Mesothelial cell of epicardium (in vitro differentiated cells): Measurements from ENCODE around the gene CDKN1A. TPM values are rescaled to one million over a fixed set of nuclear protein-coding genes. Genes with fewer than 3 reads are reported as not detected.

Source experiments
- DNase-seq, 2 experiments: peaks; one replicate each; pipeline ENCODE4 v3.0.0; 2021; ENCODE audit warnings: low spot score in 2 of 2; ENCODE audit not compliant: unreplicated experiment in 2 of 2
- H3K27ac Mint-ChIP-seq: 2 replicates; pipeline ENCODE4 v1.8.0; 2021; ENCODE audit warnings: mixed read lengths
- H3K27me3 Mint-ChIP-seq: 2 replicates; pipeline ENCODE4 v1.8.0; 2021; ENCODE audit warnings: low read depth, mixed read lengths
- H3K36me3 Mint-ChIP-seq: 2 replicates; pipeline ENCODE4 v1.8.0; 2021; ENCODE audit warnings: mixed read lengths
- H3K4me1 Mint-ChIP-seq: 2 replicates; pipeline ENCODE4 v1.8.0; 2021; ENCODE audit warnings: mixed read lengths
- H3K4me3 Mint-ChIP-seq: 2 replicates; pipeline ENCODE4 v1.8.0; 2021; ENCODE audit warnings: mild to moderate bottlenecking, moderate library complexity, mixed read lengths
- H3K9me3 Mint-ChIP-seq: 2 replicates; pipeline ENCODE4 v1.8.0; 2021; ENCODE audit warnings: mixed read lengths
- total RNA-seq: library from RNA; stranded (reverse); gene quantifications from 3 replicates; pipeline ENCODE4 v1.2.1, GENCODE V29; 2021
- TF ChIP-seq, protein P1 (sequence below): fragments of 200-600 bp; sonication (generic); IDR thresholded peaks from one replicate; pipeline ENCODE4 v1.5.0; 2021; ENCODE audit warnings: antibody characterized with exemption; ENCODE audit not compliant: unreplicated experiment

CDKN1A gene
- total RNA-seq, 1 donor from 2014 or later, result 57.1 TPM

DNA sequence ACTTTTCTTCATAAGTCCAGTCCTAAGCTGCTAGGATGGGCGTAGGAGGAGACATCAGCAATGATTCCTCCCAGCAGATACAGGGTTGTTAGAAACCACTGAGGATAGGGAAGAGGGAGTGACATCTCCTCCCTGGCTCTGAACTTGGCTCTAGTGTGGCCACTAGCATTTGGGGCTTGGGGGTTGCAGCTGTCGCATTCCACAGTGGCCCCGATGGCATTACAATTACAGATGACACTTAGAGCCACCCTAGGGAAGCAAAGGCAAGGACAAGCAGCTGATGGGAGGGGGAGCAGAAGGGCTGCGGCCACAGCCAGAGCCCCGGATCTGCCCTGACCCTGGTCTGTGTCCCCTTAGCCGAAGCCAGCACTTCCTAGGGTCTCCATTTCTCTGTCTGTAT is 9.5 kb upstream of the CDKN1A start:
- Mint-ChIP-seq H3K4me3 (no peak overlapping the region), H3K27ac (no peak overlapping the region), H3K4me1 (peaks cover 22% of the 10 kb centered on the region), H3K9me3 (no peaks in the 10 kb centered on the region), H3K36me3 (no peaks in the 10 kb centered on the region), H3K27me3 (no peaks in the 10 kb centered on the region)
- DNase-seq, result no peak
- TF ChIP-seq, protein P1, sequence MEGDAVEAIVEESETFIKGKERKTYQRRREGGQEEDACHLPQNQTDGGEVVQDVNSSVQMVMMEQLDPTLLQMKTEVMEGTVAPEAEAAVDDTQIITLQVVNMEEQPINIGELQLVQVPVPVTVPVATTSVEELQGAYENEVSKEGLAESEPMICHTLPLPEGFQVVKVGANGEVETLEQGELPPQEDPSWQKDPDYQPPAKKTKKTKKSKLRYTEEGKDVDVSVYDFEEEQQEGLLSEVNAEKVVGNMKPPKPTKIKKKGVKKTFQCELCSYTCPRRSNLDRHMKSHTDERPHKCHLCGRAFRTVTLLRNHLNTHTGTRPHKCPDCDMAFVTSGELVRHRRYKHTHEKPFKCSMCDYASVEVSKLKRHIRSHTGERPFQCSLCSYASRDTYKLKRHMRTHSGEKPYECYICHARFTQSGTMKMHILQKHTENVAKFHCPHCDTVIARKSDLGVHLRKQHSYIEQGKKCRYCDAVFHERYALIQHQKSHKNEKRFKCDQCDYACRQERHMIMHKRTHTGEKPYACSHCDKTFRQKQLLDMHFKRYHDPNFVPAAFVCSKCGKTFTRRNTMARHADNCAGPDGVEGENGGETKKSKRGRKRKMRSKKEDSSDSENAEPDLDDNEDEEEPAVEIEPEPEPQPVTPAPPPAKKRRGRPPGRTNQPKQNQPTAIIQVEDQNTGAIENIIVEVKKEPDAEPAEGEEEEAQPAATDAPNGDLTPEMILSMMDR, result no peak

DNA sequence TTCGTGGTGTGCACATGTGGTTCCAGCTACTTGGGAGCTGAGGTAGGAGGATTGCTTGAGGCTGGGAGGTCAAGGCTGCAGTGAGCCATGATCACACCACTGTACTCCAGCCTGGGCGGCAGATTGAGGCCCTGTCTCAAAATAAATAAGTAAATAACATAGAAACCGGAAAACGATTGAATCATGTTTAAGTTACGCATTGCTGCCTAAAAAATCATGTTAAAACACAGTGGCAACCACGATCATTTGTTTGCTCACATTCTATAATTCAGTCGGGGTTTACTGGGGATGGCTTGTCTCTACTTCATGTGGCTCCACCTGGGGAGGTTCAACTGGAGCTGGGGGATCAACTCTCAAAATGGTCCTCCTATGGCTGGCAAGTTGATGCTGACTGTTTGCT is 8.2 kb upstream of the CDKN1A start:
- Mint-ChIP-seq H3K9me3 (no peaks in the 10 kb centered on the region), H3K27me3 (no peaks in the 10 kb centered on the region), H3K4me1 (peaks cover 25% of the 10 kb centered on the region), H3K4me3 (no peak overlapping the region), H3K27ac (no peak overlapping the region), H3K36me3 (no peaks in the 10 kb centered on the region)
- TF ChIP-seq, protein P1, result no peak
- no peak for DNase-seq

DNA sequence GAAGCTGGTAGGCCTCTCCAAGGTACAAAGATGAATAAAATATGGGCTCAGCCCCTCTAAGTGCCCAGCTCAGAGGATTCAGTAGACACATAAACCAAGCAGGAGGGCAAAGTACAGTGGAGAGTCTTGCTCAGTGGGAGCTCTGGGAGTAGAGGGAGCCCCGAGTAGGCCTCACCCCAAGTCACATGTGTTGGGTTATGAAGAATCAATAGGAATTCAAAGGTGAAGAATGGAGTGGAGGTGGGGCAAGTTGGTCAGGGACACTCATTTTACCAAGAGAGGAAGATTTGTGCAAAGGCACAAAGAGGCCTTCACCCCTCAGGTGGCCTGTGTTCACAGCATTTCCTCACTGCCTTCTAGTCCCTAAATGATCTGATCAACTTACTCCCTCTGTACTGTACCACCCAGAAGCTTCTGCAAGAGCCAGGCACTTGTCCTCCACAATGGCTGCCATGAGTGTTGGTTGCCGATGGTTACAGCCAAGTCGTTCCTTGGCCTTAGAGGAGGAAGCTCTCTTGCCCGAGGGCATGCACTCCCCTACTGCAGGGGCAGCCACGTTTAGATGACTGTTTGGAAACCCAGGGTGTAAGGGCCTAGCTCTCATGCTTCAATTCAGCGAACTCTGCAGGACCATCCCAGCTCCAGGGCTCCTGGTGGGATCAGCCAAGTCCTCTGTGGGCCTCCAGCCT is 6.7 kb upstream of the CDKN1A start:
- no peaks in the 10 kb centered on the region for H3K9me3 Mint-ChIP-seq
- H3K4me3 Mint-ChIP-seq, result no peak overlapping the region
- no peak overlapping the region for H3K27ac Mint-ChIP-seq
- TF ChIP-seq, protein P1, result no peak
- no peak for DNase-seq
- no peaks in the 10 kb centered on the region for H3K36me3 Mint-ChIP-seq
- H3K4me1 Mint-ChIP-seq, result peaks cover 29% of the 10 kb centered on the region
- H3K27me3 Mint-ChIP-seq, result no peaks in the 10 kb centered on the region

DNA sequence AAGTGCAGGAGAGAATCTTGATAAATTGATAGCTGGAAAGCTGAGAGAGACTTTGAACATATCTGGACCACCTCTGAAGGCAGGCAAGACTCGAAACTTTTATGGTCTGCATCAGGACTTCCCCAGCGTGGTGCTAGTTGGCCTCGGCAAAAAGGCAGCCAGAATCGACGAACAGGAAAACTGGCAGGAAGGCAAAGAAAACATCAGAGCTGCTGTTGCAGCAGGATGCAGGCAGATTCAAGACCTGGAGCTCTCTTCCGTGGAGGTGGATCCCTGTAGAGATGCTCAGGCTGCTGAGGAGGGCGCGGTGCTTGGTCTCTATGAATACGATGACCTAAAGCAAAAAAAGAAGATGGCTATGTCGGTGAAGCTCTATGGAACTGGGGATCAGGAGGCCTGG is 4.6 kb upstream of the CDKN1A start:
- TF ChIP-seq, protein P1, result no peak
- no peak overlapping the region for H3K4me3 Mint-ChIP-seq
- H3K9me3 Mint-ChIP-seq, result no peaks in the 10 kb centered on the region
- no peak for DNase-seq
- no peak overlapping the region for H3K27ac Mint-ChIP-seq
- H3K36me3 Mint-ChIP-seq, result no peaks in the 10 kb centered on the region
- H3K4me1 Mint-ChIP-seq, result peaks cover 41% of the 10 kb centered on the region
- H3K27me3 Mint-ChIP-seq, result peaks cover 4% of the 10 kb centered on the region

DNA sequence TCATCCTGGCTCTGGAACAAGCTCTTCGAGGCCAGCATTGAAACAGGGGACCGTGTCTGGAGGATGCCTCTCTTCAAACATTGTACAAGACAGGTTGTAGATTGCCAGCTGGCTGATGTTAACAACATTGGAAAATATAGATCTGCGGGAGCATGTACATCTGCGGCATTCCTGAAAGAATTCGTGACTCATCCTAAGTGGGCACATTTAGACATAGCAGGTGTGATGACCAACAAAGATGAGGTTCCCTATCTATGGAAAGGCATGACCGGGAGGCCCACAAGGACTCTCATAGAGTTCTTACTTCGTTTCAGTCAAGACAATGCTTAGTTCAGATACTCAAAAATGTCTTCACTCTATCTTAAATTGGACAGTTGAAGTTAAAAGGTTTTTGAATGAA is 3.6 kb upstream of the CDKN1A start:
- TF ChIP-seq, protein P1, result no peak
- H3K36me3 Mint-ChIP-seq, result no peaks in the 10 kb centered on the region
- peaks cover 8% of the 10 kb centered on the region for H3K27me3 Mint-ChIP-seq
- no peak overlapping the region for H3K27ac Mint-ChIP-seq
- H3K4me3 Mint-ChIP-seq, result no peak overlapping the region
- DNase-seq, result no peak
- H3K4me1 Mint-ChIP-seq, result peaks cover 32% of the 10 kb centered on the region
- H3K9me3 Mint-ChIP-seq, result no peaks in the 10 kb centered on the region
